ENCODE measurements around the gene NAALAD2.
"Not testable (repeated sequence)": the region's sequence is repeated elsewhere in the genome, so short reads cannot be mapped to it uniquely, and the experiment has no call there.

The NAALAD2 gene

DNA sequence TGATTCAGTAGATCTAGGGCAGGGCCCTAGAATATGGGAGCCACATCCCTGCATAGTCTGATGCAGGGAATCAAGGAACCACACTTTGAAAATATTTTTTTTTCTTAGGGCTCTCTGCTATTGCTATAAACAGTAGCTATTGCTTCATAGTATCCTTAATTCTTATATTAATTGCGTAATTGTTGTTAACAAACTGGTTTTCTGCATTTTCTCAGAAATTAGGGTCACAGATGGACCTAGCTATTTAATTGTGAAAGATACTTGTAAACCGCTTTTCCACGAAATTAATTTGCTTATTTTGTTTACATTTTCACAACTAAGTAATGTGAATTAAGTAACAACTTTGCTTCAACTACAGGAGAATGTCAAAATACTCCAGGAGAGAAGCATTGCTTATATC is 34.1 kb downstream of the NAALAD2 start:
- ATAC-seq (no peak), DNase-seq (no peak)
- H3K9me3 Mint-ChIP-seq, result no peaks in the 10 kb centered on the region
- no peaks in the 10 kb centered on the region for H3K4me1 Mint-ChIP-seq
- peaks cover 17% of the 10 kb centered on the region for H3K27me3 Mint-ChIP-seq
- no peak overlapping the region for H3K27ac Mint-ChIP-seq
- H3K4me3 Mint-ChIP-seq, result no peak overlapping the region

DNA sequence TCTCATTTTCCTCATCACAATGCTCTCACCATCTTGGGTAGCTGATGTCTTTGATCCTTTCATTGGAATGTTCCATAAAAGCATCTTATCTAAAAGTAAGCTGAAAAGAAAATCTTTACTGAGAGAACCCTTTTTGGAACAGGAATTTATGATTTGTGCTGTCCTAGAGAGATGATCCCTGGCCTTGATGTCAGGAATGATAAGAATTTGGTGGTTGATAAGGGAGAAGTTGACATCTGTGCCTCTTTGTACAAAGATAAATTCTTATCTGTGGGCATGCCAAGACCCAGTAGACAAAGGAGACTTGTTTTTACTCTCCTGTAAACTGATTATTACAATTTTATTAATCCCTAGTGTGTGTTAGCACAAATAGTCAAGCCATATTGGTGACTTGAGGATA is 36.9 kb downstream of the NAALAD2 start:
- H3K27me3 Mint-ChIP-seq, result peaks cover 10% of the 10 kb centered on the region
- no peak overlapping the region for H3K27ac Mint-ChIP-seq
- H3K4me1 Mint-ChIP-seq, result no peaks in the 10 kb centered on the region
- DNase-seq (no peak), ATAC-seq (no peak)
- H3K9me3 Mint-ChIP-seq, result no peaks in the 10 kb centered on the region
- no peak overlapping the region for H3K4me3 Mint-ChIP-seq

DNA sequence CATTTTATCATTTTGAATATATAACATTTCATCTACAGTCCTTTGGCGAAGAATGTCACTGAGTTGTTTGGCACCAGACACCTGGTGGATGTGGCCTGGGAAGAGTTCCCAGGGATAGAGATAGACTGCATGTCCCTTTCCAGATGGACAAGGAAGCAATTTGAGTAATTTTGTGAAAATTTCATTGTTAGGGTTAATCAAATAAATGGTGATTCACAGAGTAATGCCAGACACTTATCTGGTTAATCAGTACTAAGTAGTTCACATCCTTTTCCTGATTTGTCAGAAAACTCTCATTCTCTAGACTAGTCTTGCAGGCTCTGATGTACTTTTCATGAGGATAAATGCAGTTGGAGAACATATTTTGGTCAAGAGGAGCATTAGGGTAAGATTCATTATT is 41.6 kb downstream of the NAALAD2 start:
- H3K9me3 Mint-ChIP-seq, result no peaks in the 10 kb centered on the region
- no peak overlapping the region for H3K27ac Mint-ChIP-seq
- H3K4me3 Mint-ChIP-seq, result no peak overlapping the region
- peaks cover 10% of the 10 kb centered on the region for H3K27me3 Mint-ChIP-seq
- H3K4me1 Mint-ChIP-seq, result no peaks in the 10 kb centered on the region
- ATAC-seq (no peak), DNase-seq (no peak)

DNA sequence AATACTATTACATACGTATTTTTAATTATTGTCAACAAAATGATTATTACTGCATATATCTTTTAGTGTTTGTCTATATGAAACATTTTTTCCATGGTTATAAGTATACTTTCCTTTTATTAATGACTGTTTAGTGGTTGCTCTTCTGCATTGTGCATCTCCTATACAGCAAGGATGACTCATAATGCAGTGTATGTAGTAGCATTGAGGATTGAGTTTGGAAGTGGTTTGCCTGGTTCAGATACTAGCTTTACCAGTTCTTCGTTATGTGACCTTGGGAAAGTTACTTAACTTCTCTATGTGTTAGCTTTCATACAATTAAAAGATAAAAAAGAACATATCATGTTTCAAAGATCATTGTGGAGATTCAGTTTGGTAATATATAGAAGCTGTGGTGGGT is 44.3 kb downstream of the NAALAD2 start:
- no peak overlapping the region for H3K27ac Mint-ChIP-seq
- no peaks in the 10 kb centered on the region for H3K9me3 Mint-ChIP-seq
- H3K4me1 Mint-ChIP-seq, result no peaks in the 10 kb centered on the region
- H3K4me3 Mint-ChIP-seq, result no peak overlapping the region
- DNase-seq, result no peak
- H3K27me3 Mint-ChIP-seq, result no peaks in the 10 kb centered on the region
- no peak for ATAC-seq

DNA sequence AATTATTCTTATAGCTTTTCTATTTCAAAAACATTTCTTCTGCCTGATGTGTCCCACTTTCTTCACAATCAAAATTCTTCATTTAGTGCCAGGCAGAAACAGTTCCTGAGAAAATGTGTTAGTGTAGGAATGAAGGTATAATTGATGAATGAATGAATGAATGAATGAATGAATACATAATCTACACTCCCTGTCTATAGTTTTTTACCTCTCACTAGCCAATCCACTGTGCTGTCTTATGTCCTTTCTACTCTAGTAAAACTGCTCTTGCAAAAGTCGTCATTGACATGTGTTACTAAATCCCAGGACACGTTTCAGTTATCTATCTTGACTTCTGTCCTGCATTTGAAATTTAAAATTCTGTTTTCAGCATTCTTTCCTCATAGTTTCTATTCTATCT is 45.5 kb downstream of the NAALAD2 start:
- no peak overlapping the region for H3K27ac Mint-ChIP-seq
- H3K27me3 Mint-ChIP-seq, result no peaks in the 10 kb centered on the region
- H3K4me1 Mint-ChIP-seq, result no peaks in the 10 kb centered on the region
- no peak overlapping the region for H3K4me3 Mint-ChIP-seq
- H3K9me3 Mint-ChIP-seq, result no peaks in the 10 kb centered on the region
- DNase-seq (no peak), ATAC-seq (no peak)

DNA sequence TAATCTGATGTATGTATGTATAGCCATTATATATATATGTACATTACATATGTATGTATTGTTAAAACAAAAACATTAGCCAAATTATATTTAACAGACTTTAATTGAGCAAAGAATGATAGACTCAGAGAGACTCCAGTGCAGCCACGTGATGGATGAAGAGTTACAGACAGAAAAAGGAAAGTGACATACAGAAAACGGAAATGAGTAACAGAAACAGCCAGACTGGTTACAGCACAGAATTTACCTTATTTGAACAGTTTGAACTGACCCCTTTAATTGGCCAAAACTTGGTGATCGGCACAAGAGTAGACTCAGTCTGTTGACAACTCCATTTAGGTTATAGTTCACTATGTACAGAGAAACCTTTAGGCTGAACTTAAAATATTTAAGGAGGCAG is 53.4 kb downstream of the NAALAD2 start:
- no peaks in the 10 kb centered on the region for H3K4me1 Mint-ChIP-seq
- ATAC-seq, result no peak
- no peak overlapping the region for H3K27ac Mint-ChIP-seq
- H3K9me3 Mint-ChIP-seq, result no peaks in the 10 kb centered on the region
- DNase-seq, result no peak
- no peaks in the 10 kb centered on the region for H3K27me3 Mint-ChIP-seq
- H3K4me3 Mint-ChIP-seq, result no peak overlapping the region

DNA sequence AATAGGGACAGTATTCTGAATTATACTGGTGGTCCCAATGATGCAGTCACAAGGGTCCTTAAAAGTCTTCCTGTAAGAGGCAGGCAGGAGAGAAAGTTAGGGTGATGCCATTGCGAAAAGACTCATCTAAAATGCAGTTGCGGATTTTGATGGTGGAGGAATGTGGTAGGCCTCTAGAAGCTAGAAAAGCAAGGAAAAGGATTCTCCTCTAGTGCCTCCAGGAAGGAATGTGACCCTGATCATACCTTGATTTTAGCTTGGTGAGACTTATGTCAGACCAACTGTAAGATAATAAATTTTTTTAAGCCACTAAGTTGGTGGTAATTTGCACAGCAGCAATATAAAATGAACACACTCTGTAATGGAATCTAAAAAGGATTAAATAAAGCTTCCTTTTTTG is 54.5 kb downstream of the NAALAD2 start:
- Mint-ChIP-seq H3K27ac (no peak overlapping the region), H3K4me1 (no peaks in the 10 kb centered on the region), H3K4me3 (no peak overlapping the region), H3K9me3 (no peaks in the 10 kb centered on the region), H3K27me3 (no peaks in the 10 kb centered on the region)
- DNase-seq (no peak), ATAC-seq (no peak)

DNA sequence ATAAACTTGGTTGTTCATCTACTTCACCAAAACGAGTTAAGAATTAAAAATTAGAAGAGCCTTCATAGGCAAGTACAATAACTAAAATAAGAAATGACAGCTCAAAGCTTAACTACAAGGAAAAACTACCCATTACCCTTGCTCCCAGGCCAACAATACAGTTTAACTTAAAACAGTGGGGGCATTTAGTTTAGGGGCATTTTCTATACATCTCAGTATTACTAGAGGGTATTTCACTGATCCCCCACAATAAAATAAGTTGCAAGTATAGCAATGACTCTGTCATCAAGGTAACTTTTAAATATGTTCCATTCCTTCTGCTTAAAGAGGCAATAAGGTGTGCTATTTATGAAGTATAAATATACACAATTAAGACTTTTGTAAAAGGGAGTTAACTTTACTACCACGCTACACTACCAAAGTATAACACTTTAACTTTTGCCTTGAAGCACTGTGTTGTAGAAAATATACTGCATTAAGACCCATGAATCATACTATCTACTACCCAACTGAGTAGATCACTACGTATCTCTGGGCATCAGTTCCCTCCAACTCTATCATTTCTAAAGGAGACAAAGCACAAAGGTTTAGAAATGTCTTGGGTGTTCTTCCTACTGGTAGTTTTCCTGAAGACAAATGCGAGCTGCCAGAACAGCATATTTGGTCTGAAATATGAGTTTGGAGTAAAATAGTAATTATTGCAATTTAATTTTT is 58.6 kb downstream of the NAALAD2 start:
- H3K4me3 Mint-ChIP-seq, result no peak overlapping the region

DNA sequence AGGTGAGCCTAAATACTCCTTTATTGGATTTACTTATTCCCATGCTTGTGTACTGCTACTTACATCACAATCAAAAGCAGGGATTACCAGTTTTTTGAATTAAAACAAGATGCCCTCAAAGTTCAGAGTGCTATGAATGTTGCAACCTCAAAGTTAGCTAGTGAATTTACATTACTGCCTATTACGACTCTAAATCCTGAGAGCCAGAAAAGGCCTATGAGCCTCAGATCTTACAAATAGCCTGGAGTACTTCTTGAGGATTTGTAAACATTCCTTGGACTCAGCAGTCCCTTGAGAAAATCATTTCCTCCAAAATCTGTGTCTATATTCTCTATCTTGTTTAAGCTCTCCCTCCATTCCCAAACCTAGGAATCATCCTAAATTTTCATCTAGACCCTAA is 62.9 kb downstream of the NAALAD2 start:
- no peak for DNase-seq
- Mint-ChIP-seq H3K27me3 (no peaks in the 10 kb centered on the region), H3K9me3 (no peaks in the 10 kb centered on the region), H3K4me3 (no peak overlapping the region), H3K27ac (peak overlapping the region in 1 of 2 donors; percentile 37), H3K4me1 (no peaks in the 10 kb centered on the region)
- ATAC-seq, result no peak

More for the DNA sequence above, 58.6 kb downstream of the NAALAD2 start:
- ATAC-seq, result no peak
- no peaks in the 10 kb centered on the region for H3K4me1 Mint-ChIP-seq
- H3K27me3 Mint-ChIP-seq, result no peaks in the 10 kb centered on the region
- no peak for DNase-seq
- H3K27ac Mint-ChIP-seq, result no peak overlapping the region
- H3K9me3 Mint-ChIP-seq, result no peaks in the 10 kb centered on the region

DNA sequence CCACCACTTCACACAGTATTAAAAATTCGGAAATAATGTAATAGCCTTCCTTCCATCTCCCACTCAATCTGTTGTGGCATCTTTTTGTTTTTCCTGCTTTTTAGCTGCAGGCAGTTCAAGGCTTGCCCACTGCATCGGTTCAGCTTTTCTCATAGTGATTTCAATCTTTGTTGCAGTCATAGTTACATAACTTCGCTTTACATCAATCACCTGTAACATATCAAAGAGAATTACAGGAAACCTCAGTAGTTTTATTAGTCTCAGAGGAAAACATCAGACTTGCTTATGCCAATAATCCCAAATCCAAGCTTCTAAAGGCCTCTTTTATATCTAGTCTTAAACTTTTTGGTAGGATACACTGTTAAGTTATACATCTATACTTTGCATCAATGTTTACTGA is 67.9 kb downstream of the NAALAD2 start:
- H3K4me3 Mint-ChIP-seq, result no peak overlapping the region
- no peak for DNase-seq
- no peaks in the 10 kb centered on the region for H3K9me3 Mint-ChIP-seq
- H3K27me3 Mint-ChIP-seq, result no peaks in the 10 kb centered on the region
- no peaks in the 10 kb centered on the region for H3K4me1 Mint-ChIP-seq
- H3K27ac Mint-ChIP-seq, result peak overlapping the region in 1 of 2 donors; percentile 72
- ATAC-seq, result no peak

DNA sequence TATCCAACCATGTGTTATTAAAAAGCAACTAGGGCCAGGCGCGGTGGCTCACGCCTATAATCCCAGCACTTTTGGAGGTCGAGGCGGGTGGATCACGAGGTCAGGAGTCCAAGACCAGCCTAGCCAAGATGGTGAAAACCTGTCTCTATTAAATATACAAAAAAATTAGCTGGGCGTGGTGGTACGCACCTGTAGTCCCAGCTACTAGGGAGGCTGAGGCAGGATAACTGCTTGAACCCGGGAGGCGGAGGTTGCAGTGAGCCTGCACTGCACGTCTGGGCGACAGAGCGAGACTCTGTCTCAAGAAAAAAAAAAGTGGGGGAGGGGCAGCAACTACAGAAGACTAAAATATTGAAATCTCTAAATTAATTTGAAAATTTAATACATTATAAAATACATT is 69.9 kb downstream of the NAALAD2 start:
- H3K27ac Mint-ChIP-seq, result no peak overlapping the region
- no peaks in the 10 kb centered on the region for H3K9me3 Mint-ChIP-seq
- no peaks in the 10 kb centered on the region for H3K4me1 Mint-ChIP-seq
- H3K27me3 Mint-ChIP-seq, result no peaks in the 10 kb centered on the region
- no peak overlapping the region for H3K4me3 Mint-ChIP-seq
- DNase-seq (no peak), ATAC-seq (no peak)

DNA sequence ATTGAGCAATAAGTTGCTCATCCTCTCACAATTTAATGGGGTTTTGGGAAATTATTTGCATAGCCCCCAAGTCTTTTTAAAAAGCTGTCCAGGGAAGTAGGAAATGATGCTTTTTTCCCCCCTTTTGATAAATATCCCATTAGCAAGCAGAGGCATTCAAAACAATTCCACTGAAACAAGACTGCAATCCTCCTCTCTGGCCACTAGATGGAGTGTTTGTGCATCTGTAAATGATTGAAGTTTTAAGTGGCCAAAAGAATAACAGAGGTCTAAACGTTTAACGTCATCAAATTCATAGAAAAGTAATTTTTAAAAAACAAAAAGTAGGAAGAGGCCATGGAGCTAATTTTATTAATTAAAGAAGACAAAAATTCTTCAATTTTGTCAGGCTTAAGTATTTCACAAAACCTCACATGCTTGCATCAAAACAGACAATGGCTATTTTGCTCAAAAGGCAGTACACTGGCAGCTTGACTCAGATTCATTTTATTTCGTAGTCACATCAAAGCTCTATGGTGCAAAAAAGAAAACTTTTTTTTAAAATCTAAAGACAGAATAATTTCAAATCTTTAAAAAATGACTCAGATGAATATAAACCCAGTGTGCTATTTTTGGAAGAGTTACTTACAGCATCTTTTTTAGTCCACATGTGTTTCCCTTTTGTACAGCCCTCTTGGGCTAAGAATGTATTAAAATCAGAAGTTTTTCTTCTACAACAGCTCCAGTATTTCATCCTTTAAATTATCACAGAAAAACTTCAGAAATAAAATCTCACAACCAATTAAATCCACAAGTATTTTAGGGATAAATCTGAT is 70.6 kb downstream of the NAALAD2 start:
- H3K27ac Mint-ChIP-seq, result peak overlapping the region in 1 of 2 donors; percentile 11
- H3K9me3 Mint-ChIP-seq, result no peaks in the 10 kb centered on the region
- DNase-seq, result no peak
- ATAC-seq, result no peak
- H3K27me3 Mint-ChIP-seq, result no peaks in the 10 kb centered on the region
- H3K4me1 Mint-ChIP-seq, result no peaks in the 10 kb centered on the region
- H3K4me3 Mint-ChIP-seq, result no peak overlapping the region

DNA sequence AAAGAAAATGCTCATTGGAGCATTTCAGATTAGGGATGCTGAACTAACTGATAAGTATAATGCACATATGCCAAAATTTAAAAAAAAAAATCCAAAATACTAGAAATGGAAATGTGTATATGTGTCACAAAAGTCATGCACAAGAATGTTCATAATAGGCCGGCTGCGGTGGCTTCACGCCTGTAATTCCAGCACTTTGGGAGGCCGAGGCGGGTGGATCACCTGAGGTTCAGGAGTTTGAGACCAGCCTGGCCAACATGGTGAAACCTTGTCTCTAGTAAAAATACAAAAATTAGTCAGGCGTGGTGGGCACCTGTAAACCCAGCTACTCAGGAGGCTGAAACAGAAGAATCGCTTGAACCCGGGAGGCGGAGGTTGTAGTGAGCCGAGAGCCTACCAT is 73.5 kb downstream of the NAALAD2 start:
- H3K4me3 Mint-ChIP-seq, ATAC-seq, H3K27me3 Mint-ChIP-seq, DNase-seq, H3K27ac Mint-ChIP-seq, H3K9me3 Mint-ChIP-seq, H3K4me1 Mint-ChIP-seq: not testable (repeated sequence)

DNA sequence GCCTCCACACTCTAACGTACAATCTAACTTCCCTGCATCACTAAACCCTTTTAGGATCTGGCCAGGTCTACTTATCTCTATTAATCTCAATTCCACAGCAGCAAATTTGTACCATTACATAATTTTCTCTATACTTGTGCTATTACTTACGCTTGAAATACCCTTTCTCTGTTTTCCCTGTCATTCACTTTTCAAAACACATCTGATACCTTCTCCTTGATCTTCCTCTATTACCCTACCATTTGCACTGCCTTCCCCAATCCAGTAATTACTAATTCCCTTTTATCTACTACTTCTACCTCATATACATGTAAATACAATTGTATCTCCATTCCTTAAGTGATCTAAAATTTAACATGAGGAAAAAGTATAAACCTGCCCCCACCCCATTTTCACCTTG is 74.4 kb downstream of the NAALAD2 start:
- Mint-ChIP-seq H3K9me3 (no peaks in the 10 kb centered on the region), H3K27ac (no peak overlapping the region), H3K27me3 (no peaks in the 10 kb centered on the region), H3K4me1 (no peaks in the 10 kb centered on the region), H3K4me3 (no peak overlapping the region)
- no peak for ATAC-seq
- DNase-seq, result no peak

DNA sequence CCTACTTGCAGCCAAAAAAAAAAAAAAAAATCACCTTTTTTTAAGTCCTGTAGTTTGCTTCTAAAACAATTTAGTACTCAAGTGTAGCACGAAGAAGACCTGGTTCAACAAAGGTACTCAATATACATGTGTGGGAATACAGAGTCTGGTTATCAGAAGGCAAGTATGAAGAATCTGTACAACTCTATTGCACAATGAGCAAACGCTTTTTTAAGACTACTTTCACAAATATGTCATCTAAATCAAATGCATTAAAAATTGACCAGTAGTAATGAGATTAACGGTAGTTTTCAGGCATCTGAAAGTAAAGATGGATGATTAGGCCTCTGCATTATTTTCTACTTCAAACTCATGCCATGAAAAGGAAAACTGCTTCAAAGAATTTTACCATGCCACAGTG is 78.9 kb downstream of the NAALAD2 start:
- peaks cover 17% of the 10 kb centered on the region for H3K4me1 Mint-ChIP-seq
- no peak overlapping the region for H3K27ac Mint-ChIP-seq

DNA sequence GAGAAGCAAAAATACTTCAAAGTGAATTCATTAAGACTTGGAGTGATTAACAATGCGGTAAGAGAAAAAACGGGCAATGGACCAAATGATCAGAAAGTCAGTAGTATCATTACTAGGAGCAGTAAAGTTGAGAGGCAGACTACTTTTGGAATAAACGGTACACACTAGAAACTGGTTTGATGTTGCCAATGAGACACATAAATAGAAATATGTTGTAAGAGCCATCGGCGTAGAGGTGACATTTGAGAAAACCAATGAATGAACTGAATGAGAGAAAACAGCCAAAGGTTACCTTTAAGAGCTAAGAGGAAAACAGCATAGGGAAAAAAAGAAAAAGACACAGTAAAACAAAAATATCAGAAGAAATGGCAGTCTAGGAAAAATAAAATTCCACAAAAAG is 82.1 kb downstream of the NAALAD2 start:
- no peaks in the 10 kb centered on the region for H3K27me3 Mint-ChIP-seq
- H3K4me3 Mint-ChIP-seq, result peak overlapping the region in 1 of 2 donors; percentile 3
- ATAC-seq (no peak), DNase-seq (no peak)
- peaks cover 48% of the 10 kb centered on the region for H3K4me1 Mint-ChIP-seq
- H3K27ac Mint-ChIP-seq, result no peak overlapping the region
- no peaks in the 10 kb centered on the region for H3K9me3 Mint-ChIP-seq

More for the DNA sequence above, 78.9 kb downstream of the NAALAD2 start:
- no peaks in the 10 kb centered on the region for H3K9me3 Mint-ChIP-seq
- H3K4me3 Mint-ChIP-seq, result no peak overlapping the region
- no peaks in the 10 kb centered on the region for H3K27me3 Mint-ChIP-seq
- ATAC-seq (no peak), DNase-seq (no peak)
